GM18858 (cell line): ENCODE results near the gene RHNO1.

Experiments
- ATAC-seq: cut with Tn5 transposase; IDR thresholded peaks from one replicate; pipeline ENCODE4 v1.9.1; 2021; ENCODE audit not compliant: unreplicated experiment

Gene RHNO1

DNA sequence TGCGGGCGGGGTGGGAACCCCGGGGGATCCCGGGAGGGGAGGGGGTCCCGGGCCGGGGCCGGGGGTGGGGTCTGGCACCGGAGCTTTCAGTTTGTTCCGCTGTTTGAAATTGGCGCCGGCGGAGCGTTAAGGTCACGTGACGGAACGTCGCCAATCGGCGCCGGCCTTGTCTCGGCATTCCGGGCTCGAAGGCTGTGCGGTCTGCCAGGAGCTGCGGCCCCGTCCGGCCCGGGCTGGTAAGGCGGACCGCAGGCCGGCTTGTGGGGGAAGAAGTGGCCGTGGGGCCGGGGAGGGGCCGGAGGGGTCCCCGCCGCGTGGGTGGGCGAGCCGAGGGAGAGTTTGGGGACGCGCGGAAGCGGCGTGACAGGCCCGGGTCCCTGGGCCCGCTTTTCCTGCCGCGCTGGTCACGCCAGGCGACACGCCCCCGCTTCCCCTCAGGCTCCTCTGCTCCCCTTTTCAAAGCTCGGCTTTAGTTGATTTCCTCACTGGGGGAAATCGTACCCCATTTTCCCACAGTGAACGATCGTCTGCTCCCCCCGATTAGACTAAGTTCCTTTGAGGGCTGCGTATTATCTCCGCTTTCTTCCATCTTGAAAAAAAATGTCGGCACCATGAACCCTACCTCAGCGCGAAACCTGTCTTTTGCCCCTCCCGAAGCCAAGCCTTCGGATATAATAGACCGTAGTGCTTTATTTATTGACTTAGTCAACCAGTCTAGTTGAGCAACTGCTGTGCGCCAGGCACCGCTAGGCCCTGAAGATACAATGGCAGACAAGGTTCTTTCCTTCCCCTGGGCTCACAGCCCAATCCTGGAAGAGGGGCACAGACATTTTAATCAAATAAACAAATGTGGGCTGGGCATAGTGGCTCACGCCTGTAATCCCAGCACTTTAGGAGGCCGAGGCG, at the start of gene RHNO1, which contains the start of gene FOXM1:
RHNO1 (plus strand) TSS at position 177 of the 906 bp plus-strand sequence. CDS start 8,144 bp downstream, outside the sequence.
FOXM1 (minus strand) TSS at position 128 of the 906 bp plus-strand sequence. CDS start 2,696 bp downstream, outside the sequence.
- peak; percentile 55 for ATAC-seq

DNA sequence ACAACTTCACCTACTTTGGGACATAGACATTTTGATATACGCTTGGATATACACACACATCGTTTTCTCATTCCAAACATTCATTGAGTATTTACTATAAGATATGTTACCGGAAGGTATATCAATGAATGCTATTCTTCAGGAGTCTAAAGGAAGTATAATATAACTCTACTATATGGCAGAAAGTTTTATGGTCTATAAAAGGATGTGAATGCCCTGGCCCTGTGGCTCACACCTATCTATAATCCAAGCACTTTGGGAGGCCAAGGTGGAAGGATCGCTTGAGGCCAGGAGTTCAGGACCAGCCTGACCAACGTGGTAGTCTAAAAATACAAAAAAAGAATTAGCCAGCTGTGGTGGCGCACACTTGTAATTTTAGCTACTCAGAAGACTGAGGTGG, 47.7 kb upstream of the RHNO1 start:
- no peak for ATAC-seq

DNA sequence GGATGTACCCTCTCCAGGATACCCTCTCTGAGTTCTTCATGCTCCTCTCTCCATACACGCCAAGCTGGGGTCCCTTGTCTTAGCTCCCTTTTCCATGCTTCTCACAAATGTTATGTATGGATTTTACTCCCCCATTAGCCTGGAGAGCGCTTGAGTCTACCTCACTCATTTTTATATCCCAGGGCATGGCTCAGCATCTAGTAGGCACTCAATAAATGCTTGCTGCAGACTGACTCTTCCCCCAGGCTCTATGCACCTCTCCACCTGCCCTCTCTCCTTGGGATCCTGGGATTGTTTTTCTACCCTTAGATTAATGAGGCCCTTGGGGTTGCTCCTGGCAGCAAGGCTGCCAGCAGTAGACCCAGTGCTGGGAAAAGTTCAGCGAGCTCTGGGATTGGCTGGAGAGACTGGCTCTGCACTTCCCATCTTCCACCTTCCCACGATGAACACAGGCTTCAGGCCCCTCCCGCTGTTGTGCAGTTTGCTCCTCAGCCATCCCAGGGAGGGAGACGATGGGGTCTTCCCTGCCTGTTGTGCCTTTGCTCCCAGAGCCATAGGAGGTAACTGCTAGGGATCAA, 44.4 kb upstream of the RHNO1 start:
- ATAC-seq: no peak

GRCh38 chr12:2833327-2833726, 43.7 kb upstream of the RHNO1 start:
- no peak for ATAC-seq

DNA sequence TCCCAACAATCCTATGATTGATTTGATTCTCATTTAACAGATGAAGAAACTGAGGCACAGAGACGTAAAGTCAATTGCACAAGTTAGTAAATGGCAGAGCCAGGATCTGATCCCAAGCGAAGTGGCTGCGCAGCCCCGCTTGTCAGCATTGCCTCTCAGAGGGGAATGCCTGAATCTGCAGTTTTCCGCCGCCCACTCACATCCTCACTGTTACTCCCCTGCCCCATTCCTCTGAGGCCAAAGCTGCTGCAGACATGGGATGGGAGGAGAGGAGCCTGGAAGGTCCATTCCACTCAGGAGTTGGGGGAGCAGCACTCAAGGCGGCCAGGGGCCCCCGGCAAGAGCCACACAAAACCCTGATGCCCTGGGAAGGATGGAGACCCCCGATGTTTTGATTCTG, 43.2 kb upstream of the RHNO1 start:
- ATAC-seq: no peak

DNA sequence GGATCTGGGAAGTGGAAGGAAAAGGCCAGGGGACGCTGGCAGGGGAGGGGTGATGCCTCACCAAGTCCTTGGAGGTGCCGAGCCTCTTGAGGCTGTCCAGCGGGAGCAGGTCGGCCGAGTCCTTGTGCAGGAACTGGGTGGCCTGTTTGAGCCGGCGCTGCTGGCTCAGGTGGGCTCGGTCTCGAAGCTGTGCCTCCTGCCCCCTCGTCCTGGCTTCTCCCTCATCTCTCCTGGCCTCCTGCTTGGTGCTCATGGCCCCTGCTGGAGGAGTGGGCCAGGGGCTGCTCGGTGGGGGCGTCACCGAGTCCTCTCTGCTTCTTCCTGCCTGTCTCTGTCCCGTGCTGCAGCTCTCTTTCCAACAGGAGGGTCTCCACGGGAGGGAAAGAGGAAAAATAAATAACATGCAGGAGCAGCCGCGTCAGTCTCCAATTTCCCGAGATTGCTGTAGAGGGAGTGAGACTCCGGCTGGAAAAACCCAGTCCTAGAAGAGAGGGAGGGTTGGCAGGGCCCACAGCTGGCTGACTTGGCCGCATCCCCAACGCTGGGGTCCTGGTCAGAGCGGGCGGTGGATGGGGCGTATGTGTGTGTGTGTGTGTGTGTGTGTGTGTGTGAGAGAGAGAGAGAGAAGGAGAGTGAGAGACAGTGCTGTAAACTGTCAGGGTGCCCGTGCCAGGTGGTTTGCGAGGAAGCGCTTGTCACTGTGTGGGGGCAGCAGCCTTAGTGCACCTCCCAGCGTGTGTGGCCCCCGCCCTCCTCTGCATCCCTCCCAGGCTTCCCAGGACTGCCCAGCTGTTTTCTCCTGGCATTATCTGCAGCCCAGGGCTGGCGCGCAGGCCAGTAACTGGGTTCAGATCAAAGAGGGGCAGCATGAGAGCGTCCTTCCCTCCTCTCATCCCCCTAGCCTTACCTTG, 42.2 kb upstream of the RHNO1 start, which contains the start of gene NRIP2:
NRIP2 (minus strand) TSS at position 455 of the 911 bp plus-strand sequence; CDS start at position 403, 52 bp downstream.
- no peak for ATAC-seq

GRCh38 chr12:2835691-2836403, 41.2 kb upstream of the RHNO1 start:
- ATAC-seq: no peak

- ATAC-seq: no peak
Measured at GRCh38 chr12:2836574-2836973, 40.4 kb upstream of the RHNO1 start.

DNA sequence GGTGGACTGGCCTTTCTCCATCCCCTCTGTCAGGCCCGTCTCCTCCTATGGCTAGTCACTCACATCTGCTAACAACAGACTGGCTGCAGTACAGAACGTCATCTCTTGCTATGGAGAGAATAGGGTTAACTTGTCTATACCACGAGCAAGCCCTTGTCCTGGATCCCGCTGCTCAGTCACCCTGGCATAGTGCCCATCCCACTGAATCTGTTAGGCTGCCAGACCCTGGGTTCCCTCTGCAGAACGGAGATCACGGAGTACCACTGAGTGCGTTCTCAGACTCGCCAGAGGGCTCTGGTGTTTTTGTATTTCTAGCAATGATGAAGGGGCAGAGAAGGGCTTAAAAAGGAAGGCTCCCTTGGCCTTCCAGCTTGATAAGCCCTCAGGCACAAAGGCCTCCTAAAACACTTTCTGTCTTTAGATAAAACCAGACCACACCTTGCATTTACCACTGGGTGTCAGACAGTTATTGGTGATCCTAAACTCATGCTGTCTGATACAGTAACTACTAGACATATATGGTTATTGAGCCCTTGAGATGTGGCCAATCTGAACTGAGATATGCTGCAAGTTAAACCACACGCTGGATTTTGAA, 35.9 kb upstream of the RHNO1 start:
- no peak for ATAC-seq

GRCh38 chr12:2842948-2843347, 34.1 kb upstream of the RHNO1 start:
- no peak for ATAC-seq

GRCh38 chr12:2844786-2845185, 32.2 kb upstream of the RHNO1 start:
- no peak for ATAC-seq

DNA sequence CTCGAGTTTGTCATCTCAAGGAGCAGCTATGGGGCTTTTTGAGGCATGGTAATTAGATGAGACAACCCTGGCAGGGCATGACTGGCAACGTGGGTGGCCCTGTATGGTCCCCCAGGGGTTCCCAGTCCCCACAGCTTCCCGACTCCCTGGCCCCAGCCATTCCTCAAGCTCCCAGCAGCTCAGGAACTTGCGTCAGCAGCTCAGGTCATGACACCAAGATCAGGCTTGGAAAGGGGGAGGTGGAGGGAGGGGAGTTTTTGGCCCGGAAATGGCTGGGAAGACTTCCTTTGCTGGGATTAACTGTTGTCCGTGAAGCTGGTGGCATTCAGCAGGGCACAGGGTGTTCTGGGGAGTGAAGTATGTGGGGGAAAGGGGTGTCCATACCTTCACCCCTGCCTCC, 31.7 kb upstream of the RHNO1 start:
- no peak for ATAC-seq

DNA sequence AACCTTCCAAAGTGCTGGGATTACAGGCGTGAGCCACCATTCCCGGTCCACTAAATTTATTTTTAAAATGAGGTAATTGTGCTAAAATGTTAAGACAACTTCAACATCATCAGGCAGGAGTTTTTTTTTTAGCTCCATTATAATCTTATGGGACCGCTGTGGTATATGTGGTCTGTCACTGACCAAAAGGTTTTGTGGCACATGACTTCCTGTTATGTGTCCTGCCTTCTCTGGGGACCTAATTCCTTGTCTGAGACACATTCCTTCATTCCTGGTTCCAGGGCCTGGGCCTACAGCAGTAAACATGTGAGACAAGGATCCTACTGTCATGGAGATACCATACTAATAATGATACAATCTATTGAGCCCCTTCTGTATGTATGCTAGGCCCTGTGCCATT, 25.1 kb upstream of the RHNO1 start:
- no peak for ATAC-seq

DNA sequence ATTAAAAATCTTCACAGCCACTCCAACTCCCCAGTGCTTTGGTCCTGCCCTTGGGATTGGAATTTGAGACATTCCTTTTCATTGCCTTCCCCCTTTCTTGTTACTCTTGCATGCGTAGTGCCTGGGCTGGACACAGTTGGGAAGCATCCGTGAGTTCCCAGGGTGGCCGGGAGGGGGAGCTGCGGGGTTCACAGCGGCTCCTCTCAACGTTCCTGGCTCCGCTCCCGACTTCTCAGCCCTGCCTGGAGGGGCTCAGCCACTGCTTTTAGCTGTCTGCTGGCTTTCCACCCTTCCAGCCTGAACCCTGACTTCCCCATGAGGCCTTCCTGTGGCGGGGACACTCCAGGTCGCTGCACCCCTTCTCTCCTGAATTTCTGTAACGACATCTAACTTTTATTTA, 23.4 kb upstream of the RHNO1 start:
- no peak for ATAC-seq

- no peak for ATAC-seq
Measured at GRCh38 chr12:2854669-2855453, 22.2 kb upstream of the RHNO1 start.

DNA sequence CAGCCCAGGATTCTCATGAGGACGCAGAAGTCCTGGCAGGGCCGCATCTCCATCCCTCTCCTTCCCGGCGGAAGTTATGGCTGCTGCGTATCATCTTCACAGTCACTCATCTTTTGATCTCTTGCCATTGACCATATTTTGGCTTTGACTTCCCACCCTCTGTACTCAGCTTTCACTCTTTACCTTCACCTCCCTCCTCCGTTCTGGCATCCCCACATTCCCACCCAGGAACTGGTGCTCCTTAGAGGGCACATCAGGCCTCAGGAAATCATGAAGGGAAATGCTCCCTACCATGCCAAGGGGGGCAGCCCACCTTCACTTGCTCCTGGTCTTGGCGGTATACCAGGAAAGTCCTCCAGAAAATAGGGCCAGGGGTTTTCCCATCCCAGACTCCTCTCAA, 21.5 kb upstream of the RHNO1 start:
- ATAC-seq: no peak

GRCh38 chr12:2856051-2856450, 21.0 kb upstream of the RHNO1 start:
- no peak for ATAC-seq

DNA sequence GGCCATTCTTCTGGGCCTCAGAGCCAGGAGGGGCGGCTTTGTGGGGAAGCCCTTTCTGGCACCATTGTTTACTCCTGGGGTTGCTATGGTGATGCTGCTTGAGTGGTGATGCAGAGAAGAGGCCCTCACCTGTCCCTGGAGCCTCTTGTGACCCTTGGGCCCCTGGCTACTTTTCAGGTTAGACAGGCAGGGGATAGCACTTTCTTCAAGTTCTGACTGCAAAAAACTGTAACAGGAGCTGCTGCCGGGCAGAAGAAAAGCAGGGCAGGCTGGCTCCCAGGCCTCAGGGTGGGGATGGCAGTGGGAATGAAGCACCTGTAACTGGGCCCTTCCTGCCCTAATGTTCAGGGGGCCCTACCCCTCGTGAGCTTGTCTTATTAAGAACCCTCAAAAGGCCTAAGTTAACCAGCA, 20.0 kb upstream of the RHNO1 start, which contains the start of gene TEX52:
TEX52 (minus strand) TSS at position 19 of the 411 bp plus-strand sequence; CDS start at position 6, 13 bp downstream.
- ATAC-seq: no peak

GRCh38 chr12:2857576-2857975, 19.4 kb upstream of the RHNO1 start:
- no peak for ATAC-seq
